Upper lobe of left lung (tissue), 6 donors: ENCODE measurements around the gene ENTR1. TPM values are rescaled to one million over a fixed set of nuclear protein-coding genes. Genes with fewer than 3 reads are reported as not detected.

Experiments used
- ATAC-seq, 2 donors: fragments of 200-7000 bp; cut with Tn5 transposase; one replicate each; pipeline ENCODE4 v1.9.1; 2022; ENCODE audit warnings: mild to moderate bottlenecking in 2 of 2, moderate library complexity in 2 of 2; ENCODE audit not compliant: low FRiP score in 2 of 2
- DNase-seq, 2 donors: peaks; one replicate each; pipeline ENCODE4 v3.0.0-alpha.2; 2019 to 2020
- H3K27ac ChIP-seq, 4 donors: fragments of 200-600 bp; sonication (generic); one replicate each; pipeline ENCODE4 v1.5.1; 2016 to 2019
- H3K27me3 ChIP-seq, 4 donors: fragments of 200-600 bp; sonication (generic); one replicate each; pipeline ENCODE4 v1.5.1; 2017 to 2019
- H3K36me3 ChIP-seq, 4 donors: fragments of 200-600 bp; sonication (generic); one replicate each; pipeline ENCODE4 v1.5.1; 2016 to 2019
- H3K4me1 ChIP-seq, 4 donors: fragments of 200-600 bp; sonication (generic); one replicate each; pipeline ENCODE4 v1.5.1; 2018 to 2019
- H3K4me3 ChIP-seq, 4 donors: fragments of 200-600 bp; sonication (generic); one replicate each; pipeline ENCODE4 v1.5.1; 2017 to 2019; ENCODE audit warnings: mild to moderate bottlenecking in 2 of 4, moderate library complexity in 1 of 4
- H3K9me3 ChIP-seq, 4 donors: fragments of 200-600 bp; sonication (generic); one replicate each; pipeline ENCODE4 v1.5.1; 2018 to 2019
- EP300 ChIP-seq, 4 donors: sonication (generic); formaldehyde crosslinking; IDR thresholded peaks; one replicate each; pipeline ENCODE4 v1.5.1; 2017; ENCODE audit warnings: antibody characterized with exemption in 4 of 4, control low read depth in 2 of 4
- POLR2A ChIP-seq, 4 donors: fragments of 450-650 bp; IDR thresholded peaks; one replicate each; pipeline ENCODE4 v1.5.1; 2016 to 2017; ENCODE audit warnings: antibody characterized with exemption in 4 of 4, mild to moderate bottlenecking in 2 of 4
- POLR2AphosphoS5 ChIP-seq, 2 donors: sonication (generic); formaldehyde crosslinking; IDR thresholded peaks; one replicate each; pipeline ENCODE4 v1.5.1; 2017; ENCODE audit warnings: antibody characterized with exemption in 2 of 2
- WGBS, 2 donors: methylation state at CpG; one replicate each; pipeline ENCODE4 v1.1.5; 2017 to 2018; 5-methylcytosine and 5-hydroxymethylcytosine counted together
- total RNA-seq, 6 donors: library from RNA; depleted of rRNA in 4 of 6; stranded (reverse); fragments of >200 nt in 4 of 6; gene quantifications; one replicate each; pipeline versions ENCODE4 v1.1.0 to v1.2.1, GENCODE V29; 2016 to 2021
- TF ChIP-seq, protein P1 (sequence below), 6 experiments: fragments of 450-650 bp in 4 of 6; fragments of 200-600 bp in 2 of 6; sonication (generic) in 2 of 6; IDR thresholded peaks; one replicate each; pipeline ENCODE4 v1.5.1; 2016 to 2019; ENCODE audit warnings: antibody characterized with exemption in 6 of 6
- donor health status: DM: no; HTN: no; CAD: no; lungs with moderate emphysema.
- donor health status: DM: no; HTN: yes; CAD: no; lungs with severe emphysema.

ENTR1 gene
- total RNA-seq, 6 donors from 2014 or later, result 29.6 to 128 (median 40.0) TPM

DNA sequence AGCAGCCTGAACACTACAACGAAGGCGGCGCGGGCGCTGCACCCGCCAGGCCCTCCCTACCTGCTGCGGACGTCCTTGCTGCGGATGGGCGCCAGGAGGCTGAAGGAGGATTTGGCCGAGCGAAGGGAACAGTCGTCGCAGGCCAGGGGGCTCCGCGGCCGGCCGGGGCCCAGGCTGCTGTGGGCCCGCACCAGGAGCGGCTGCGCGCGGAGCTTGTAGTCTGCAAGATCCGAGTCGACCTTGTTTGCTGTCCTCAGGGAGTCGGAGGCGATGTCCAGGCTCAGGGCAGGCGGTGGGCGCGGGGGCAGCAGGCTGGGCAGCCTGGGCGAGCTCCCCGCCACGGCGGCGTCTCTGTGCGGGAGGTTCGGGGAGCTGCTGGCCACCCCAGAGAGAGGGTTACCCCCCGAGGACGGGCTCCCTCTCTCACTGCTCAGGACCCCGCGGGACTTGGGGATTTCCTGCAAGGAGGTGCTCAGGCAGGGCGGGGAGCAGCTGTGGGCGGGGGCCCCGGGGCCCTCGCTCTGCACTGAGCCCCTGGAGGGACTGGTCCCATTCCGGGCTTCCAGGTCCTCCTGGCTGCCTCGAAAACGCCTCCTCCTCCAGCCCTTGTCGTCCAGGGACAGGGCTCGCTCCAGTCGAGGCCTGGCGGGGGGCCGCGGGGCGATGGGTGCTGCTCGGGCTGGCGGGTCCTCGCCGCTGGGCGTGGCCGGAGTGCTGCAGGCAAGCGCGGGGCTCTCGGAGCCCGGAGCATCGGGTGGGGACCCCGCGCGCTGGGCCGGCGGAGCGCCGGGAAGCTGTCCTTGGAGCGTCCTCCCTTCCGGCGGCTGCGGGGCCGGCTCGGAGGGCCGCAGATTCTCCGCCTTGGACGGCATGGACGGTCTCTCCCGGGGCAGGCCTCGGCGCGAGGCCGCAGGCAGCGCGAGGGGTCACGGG lies 28.4 kb upstream of the ENTR1 start:
- Histone ChIP-seq H3K27ac (peak overlapping the region; percentile 75 to 86 (median 80)), H3K36me3 (peaks cover 7 to 39% (median 32%) of the 10 kb centered on the region in 4 donors), H3K27me3 (no peaks in the 10 kb centered on the region), H3K9me3 (no peaks in the 10 kb centered on the region), H3K4me3 (peak overlapping the region; percentile 63 to 100 (median 91)), H3K4me1 (peaks cover 25 to 40% (median 28%) of the 10 kb centered on the region in 4 donors)
- 2 to 10% methylated on average over 2 to 34 of the region's 91 CpGs for WGBS, 2 donors
- DNase-seq, result peak; percentile 34 to 91
- ATAC-seq, result peak in 1 of 2 donors; percentile 60
- TF ChIP-seq, protein P1, sequence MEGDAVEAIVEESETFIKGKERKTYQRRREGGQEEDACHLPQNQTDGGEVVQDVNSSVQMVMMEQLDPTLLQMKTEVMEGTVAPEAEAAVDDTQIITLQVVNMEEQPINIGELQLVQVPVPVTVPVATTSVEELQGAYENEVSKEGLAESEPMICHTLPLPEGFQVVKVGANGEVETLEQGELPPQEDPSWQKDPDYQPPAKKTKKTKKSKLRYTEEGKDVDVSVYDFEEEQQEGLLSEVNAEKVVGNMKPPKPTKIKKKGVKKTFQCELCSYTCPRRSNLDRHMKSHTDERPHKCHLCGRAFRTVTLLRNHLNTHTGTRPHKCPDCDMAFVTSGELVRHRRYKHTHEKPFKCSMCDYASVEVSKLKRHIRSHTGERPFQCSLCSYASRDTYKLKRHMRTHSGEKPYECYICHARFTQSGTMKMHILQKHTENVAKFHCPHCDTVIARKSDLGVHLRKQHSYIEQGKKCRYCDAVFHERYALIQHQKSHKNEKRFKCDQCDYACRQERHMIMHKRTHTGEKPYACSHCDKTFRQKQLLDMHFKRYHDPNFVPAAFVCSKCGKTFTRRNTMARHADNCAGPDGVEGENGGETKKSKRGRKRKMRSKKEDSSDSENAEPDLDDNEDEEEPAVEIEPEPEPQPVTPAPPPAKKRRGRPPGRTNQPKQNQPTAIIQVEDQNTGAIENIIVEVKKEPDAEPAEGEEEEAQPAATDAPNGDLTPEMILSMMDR (IDR thresholded peaks at IDR 0.05), result peak in 1 of 6 experiments; percentile 4
- TF ChIP-seq EP300 (IDR thresholded peaks at IDR 0.05), result no peak

DNA sequence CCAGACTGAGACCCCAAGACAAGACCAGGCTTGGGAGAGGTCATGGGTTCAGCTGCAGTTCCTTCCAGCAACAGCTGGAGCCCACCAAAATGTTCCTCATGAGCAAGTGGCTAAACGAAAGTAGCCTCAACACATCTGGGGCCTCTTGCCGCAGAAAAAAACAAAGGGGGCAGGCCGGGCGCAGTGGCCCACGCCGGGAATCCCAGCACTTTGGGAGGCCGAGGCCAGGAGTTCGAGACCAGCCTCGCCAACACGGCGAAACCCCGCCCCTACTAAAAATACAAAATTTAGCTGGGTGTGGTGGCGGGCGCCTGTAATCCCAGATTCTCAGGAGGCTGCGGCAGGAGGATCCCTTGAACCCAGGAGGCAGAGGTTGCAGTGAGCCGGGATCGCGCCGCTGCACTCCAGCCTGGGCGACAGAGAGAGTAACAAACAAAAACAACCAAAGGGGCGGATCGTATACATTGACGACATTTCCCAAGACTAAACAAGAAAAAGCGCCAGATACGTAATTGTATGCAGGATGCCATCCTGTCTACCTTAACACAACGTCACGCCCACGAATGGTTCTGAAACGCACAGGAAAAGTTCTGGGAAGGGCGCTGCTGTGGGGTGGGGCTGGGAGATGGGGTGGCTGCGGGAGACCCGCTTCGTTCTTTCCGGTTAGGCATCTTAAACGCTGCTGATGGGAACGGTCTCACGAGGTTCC lies 27.6 kb upstream of the ENTR1 start:
- H3K36me3 ChIP-seq, result peaks cover 5 to 35% (median 27%) of the 10 kb centered on the region in 4 donors
- H3K27me3 ChIP-seq, result no peaks in the 10 kb centered on the region
- TF ChIP-seq, protein P1 (IDR thresholded peaks at IDR 0.05), result no peak
- TF ChIP-seq POLR2AphosphoS5 (IDR thresholded peaks at IDR 0.05) (no peak), EP300 (IDR thresholded peaks at IDR 0.05) (no peak)
- H3K4me3 ChIP-seq, result peak overlapping the region; percentile 63 to 100 (median 91)
- DNase-seq (no peak), ATAC-seq (no peak)
- 52 to 53% methylated on average over 37 of the region's 37 CpGs for WGBS, 2 donors
- peak overlapping the region in 2 of 4 donors; percentile 75 to 86 for H3K27ac ChIP-seq
- peaks cover 25 to 40% (median 28%) of the 10 kb centered on the region in 4 donors for H3K4me1 ChIP-seq
- no peaks in the 10 kb centered on the region for H3K9me3 ChIP-seq

DNA sequence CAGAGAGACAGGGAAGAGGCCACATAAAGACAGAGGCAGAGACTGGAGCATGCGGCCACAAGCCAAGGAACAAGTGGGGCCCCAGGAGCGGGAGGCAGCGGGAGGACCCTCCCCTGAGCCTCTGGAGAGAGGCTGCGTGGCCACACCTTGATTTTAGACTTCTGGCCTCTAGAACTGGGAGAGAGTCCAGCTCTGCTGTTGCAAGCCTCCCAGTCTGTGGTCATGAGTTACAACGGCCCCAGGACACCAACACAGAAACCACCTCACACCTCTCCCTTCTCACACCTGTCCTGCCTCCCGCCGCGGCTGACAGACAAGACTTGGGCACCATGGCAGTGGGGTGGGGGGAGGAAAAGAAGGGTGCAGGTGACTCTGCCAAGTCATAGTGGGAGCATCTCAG lies 27.0 kb upstream of the ENTR1 start:
- TF ChIP-seq, protein P1 (IDR thresholded peaks at IDR 0.05), result no peak
- TF ChIP-seq POLR2AphosphoS5 (IDR thresholded peaks at IDR 0.05) (no peak), EP300 (IDR thresholded peaks at IDR 0.05) (no peak)
- whole genome bisulfite sequencing, 2 donors, result 45 to 79% methylated on average over 7 to 8 of the region's 8 CpGs
- Histone ChIP-seq H3K36me3 (peaks cover 5 to 35% (median 25%) of the 10 kb centered on the region in 4 donors), H3K4me1 (peaks cover 25 to 40% (median 28%) of the 10 kb centered on the region in 4 donors), H3K4me3 (peak overlapping the region in 3 of 4 donors; percentile 83 to 100 (median 99)), H3K9me3 (no peaks in the 10 kb centered on the region), H3K27me3 (no peaks in the 10 kb centered on the region), H3K27ac (peak overlapping the region in 1 of 4 donors; percentile 86)
- ATAC-seq, result no peak
- peak in 1 of 2 donors; percentile 28 for DNase-seq

DNA sequence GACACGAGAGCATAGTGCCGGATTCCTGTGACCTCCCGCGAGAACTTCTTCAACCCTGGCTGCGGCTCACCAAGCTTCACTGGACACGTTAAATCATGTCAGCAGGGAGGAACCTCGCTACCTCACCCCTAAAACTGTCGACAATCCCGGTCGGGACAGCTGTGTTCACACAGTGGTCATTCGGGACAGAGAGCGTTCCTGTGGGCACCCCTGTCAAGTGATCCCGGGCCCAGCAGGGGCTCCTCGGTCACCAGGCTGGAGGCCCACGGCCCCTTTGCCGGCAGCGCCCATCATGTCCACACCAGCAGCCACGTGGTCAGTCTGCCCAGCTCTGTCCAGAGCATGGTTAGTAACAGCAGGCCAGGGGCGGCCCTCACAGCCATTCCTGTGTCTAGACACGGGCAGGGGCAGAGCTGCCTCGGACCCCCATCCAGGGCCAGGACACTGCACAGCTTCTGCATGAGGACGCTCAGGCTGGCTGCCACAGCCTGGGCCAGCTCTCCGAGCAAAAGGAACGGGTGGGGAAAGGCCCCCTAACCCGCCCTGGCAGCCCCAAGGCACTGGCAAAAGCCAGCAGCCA lies 25.7 kb upstream of the ENTR1 start:
- no peak for DNase-seq
- no peak for ATAC-seq
- WGBS, 2 donors, result 89 to 93% methylated on average over 15 to 23 of the region's 25 CpGs

More for the DNA sequence above, 25.7 kb upstream of the ENTR1 start:
- TF ChIP-seq, protein P1 (IDR thresholded peaks at IDR 0.05), result no peak
- no peak for TF ChIP-seq POLR2AphosphoS5 (IDR thresholded peaks at IDR 0.05)
- TF ChIP-seq EP300 (IDR thresholded peaks at IDR 0.05), result no peak
- TF ChIP-seq POLR2A (IDR thresholded peaks at IDR 0.05), result no peak
- Histone ChIP-seq H3K27me3 (no peaks in the 10 kb centered on the region), H3K36me3 (peaks cover 0 to 31% (median 17%) of the 10 kb centered on the region in 4 donors), H3K4me3 (no peak overlapping the region), H3K27ac (no peak overlapping the region), H3K4me1 (peaks cover 25 to 40% (median 28%) of the 10 kb centered on the region in 4 donors), H3K9me3 (no peaks in the 10 kb centered on the region)
